Measurements from ENCODE around the gene PHACTR1. TPM values are rescaled to one million over a fixed set of nuclear protein-coding genes. Genes with fewer than 3 reads are reported as not detected.

The PHACTR1 gene
- total and polyA plus RNA-seq, 3 donors from 2014 or later = 5.1 to 7.6 (median 6.5) TPM

DNA sequence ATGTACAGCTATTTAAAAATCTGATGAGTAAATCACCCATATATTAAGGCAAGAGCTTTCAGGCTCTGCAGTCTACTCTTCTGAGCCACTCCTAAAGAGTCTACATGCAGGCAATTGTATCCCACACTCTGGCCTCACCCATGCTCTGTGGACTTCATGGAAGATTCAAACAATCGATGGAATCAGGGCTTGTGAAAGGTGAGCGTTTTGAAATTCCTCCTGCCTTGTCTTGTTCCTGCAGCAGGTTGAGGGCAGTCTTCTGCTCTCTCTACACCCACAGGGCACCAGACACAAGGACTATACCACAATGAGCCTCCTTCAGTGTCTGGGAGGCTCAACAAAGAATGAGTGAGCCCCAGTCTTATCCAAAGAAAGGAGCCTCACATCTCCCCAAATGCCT, 560.7 kb downstream of the PHACTR1 start:
- intact Hi-C loops (cut with DNase I; ENCODE audit: low total_unique reads) = no loop called here
- no peaks in the 10 kb centered on the region for H3K36me3 ChIP-seq (ENCODE audit: low read depth, missing control alignments)
- no peak overlapping the region for H3K27ac ChIP-seq
- no peak for TF ChIP-seq POLR2A (IDR thresholded peaks at IDR 0.05)
- TF ChIP-seq, protein P1, sequence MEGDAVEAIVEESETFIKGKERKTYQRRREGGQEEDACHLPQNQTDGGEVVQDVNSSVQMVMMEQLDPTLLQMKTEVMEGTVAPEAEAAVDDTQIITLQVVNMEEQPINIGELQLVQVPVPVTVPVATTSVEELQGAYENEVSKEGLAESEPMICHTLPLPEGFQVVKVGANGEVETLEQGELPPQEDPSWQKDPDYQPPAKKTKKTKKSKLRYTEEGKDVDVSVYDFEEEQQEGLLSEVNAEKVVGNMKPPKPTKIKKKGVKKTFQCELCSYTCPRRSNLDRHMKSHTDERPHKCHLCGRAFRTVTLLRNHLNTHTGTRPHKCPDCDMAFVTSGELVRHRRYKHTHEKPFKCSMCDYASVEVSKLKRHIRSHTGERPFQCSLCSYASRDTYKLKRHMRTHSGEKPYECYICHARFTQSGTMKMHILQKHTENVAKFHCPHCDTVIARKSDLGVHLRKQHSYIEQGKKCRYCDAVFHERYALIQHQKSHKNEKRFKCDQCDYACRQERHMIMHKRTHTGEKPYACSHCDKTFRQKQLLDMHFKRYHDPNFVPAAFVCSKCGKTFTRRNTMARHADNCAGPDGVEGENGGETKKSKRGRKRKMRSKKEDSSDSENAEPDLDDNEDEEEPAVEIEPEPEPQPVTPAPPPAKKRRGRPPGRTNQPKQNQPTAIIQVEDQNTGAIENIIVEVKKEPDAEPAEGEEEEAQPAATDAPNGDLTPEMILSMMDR (IDR thresholded peaks at IDR 0.05) = no peak
- no peak overlapping the region for H3K4me3 ChIP-seq
- no peaks in the 10 kb centered on the region for H3K27me3 ChIP-seq
- no peak for DNase-seq
- no peaks in the 10 kb centered on the region for H3K9me3 ChIP-seq
- 71 to 96% methylated on average over 1 to 2 of the region's 2 CpGs for WGBS, 2 donors
- no peaks in the 10 kb centered on the region for H3K4me1 ChIP-seq

DNA sequence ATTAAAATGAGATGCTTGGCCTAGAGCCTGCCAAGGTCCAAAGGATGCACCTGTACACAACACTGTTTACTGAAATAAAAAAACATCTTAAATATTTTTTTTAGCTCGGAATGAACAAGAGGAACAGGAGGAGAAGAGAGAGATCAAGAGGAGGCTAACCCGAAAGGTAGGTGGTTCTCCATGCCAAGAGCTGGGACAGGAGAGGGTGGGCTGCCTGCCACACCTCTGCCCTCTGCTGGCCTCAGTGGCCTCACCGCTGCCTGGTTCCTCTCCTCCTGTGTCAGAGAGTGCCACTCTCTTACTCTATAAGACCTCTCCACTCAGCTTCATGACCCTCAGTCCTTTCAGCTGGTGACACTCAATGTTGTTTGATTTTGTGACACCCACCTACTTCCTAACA, 561.6 kb downstream of the PHACTR1 start:
- intact Hi-C loops (cut with DNase I; ENCODE audit: low total_unique reads) = no loop called here

DNA sequence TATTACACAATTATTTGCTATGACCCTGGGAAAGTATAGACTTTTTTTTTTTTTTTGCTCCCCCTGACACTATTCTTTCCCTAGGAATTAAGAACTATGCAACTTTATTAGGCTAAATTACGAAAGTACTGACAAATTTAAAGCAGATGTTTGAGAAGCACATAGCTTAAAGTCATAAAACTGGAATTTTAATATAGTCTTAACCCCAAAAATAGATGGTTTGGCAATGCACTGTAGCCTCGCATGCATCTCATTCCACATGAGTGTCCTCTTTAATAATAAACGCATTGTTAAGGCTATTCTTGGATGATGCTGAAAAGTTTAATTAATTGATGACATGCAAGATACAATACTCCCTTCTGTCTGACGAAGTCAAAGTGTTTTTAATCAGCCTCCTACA, 562.4 kb downstream of the PHACTR1 start:
- H3K9me3 ChIP-seq = no peaks in the 10 kb centered on the region
- H3K4me3 ChIP-seq = no peak overlapping the region
- intact Hi-C loops (cut with DNase I; ENCODE audit: low total_unique reads) = no loop called here
- no peak for DNase-seq
- TF ChIP-seq, protein P1 (IDR thresholded peaks at IDR 0.05) = no peak
- no peak for TF ChIP-seq POLR2A (IDR thresholded peaks at IDR 0.05)
- H3K36me3 ChIP-seq (ENCODE audit: low read depth, missing control alignments) = no peaks in the 10 kb centered on the region
- no peak overlapping the region for H3K27ac ChIP-seq
- no peaks in the 10 kb centered on the region for H3K4me1 ChIP-seq
- H3K27me3 ChIP-seq = no peaks in the 10 kb centered on the region
- WGBS, 2 donors = 65% methylated on average over 4 of the region's 4 CpGs

More for the DNA sequence above, 561.6 kb downstream of the PHACTR1 start:
- H3K4me3 ChIP-seq = no peak overlapping the region
- WGBS, 2 donors = 81 to 88% methylated on average over 3 of the region's 3 CpGs
- no peak overlapping the region for H3K27ac ChIP-seq
- DNase-seq = no peak
- no peaks in the 10 kb centered on the region for H3K4me1 ChIP-seq
- TF ChIP-seq, protein P1 (IDR thresholded peaks at IDR 0.05) = no peak
- no peak for TF ChIP-seq POLR2A (IDR thresholded peaks at IDR 0.05)
- no peaks in the 10 kb centered on the region for H3K27me3 ChIP-seq
- no peaks in the 10 kb centered on the region for H3K36me3 ChIP-seq (ENCODE audit: low read depth, missing control alignments)
- no peaks in the 10 kb centered on the region for H3K9me3 ChIP-seq

DNA sequence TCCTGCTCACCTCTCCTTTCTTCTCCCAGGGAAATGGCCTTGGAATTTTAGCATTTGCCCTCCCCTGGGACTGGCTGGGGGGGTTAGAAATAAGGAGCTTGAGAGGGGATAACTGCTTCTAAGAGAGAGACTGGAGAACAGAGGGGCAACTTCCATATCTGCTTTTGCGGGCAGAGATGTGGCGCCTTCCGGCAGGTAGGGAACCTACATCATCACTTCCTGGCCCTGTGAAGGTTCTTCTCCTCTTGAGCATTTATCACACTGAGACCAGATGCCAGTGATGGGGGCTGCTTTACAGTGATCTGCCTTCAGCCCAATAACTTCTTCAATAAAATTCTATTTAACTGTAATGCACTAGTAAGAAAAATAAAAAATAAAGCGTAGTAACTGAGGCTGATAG, 563.7 kb downstream of the PHACTR1 start:
- intact Hi-C loops (cut with DNase I; ENCODE audit: low total_unique reads) = no loop called here
- TF ChIP-seq, protein P1 (IDR thresholded peaks at IDR 0.05) = no peak
- no peak for TF ChIP-seq POLR2A (IDR thresholded peaks at IDR 0.05)
- Histone ChIP-seq H3K27ac (no peak overlapping the region), H3K36me3 (ENCODE audit: low read depth, missing control alignments) (no peaks in the 10 kb centered on the region), H3K9me3 (no peaks in the 10 kb centered on the region), H3K27me3 (no peaks in the 10 kb centered on the region), H3K4me1 (no peaks in the 10 kb centered on the region), H3K4me3 (no peak overlapping the region)
- 70 to 73% methylated on average over 4 of the region's 4 CpGs for WGBS, 2 donors
- DNase-seq = no peak

DNA sequence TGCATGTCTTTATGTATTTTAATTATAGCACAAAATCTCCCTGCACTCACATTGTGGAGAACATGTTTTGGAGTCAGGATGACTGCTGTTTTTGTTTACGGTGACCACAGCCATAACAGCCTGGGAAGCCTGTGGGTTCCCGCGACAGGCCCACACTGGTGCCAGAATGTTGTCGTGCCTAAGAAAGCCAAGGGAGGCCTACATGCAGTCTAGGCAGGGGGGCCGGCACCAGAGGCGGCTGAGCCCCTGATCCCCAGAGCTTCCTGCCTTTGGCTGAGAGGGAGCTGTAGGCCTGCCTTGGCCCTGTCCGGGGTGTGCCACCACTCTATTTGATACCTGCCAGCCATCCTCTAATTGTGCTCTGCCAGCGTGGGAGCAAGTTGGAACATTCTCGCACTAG, 565.1 kb downstream of the PHACTR1 start:
- no peak for TF ChIP-seq POLR2A (IDR thresholded peaks at IDR 0.05)
- TF ChIP-seq, protein P1 (IDR thresholded peaks at IDR 0.05) = no peak
- WGBS, 2 donors = 88 to 91% methylated on average over 9 of the region's 9 CpGs
- H3K4me1 ChIP-seq = no peaks in the 10 kb centered on the region
- no peak for DNase-seq
- no peak overlapping the region for H3K4me3 ChIP-seq
- no peaks in the 10 kb centered on the region for H3K36me3 ChIP-seq (ENCODE audit: low read depth, missing control alignments)
- H3K27me3 ChIP-seq = no peaks in the 10 kb centered on the region
- H3K27ac ChIP-seq = no peak overlapping the region
- no peaks in the 10 kb centered on the region for H3K9me3 ChIP-seq
- intact Hi-C loops (cut with DNase I; ENCODE audit: low total_unique reads) = no loop called here

All from testis (tissue), 3 donors.